ENCODE data around the gene PSMB11. TPM values are rescaled to one million over a fixed set of nuclear protein-coding genes. Genes with fewer than 3 reads are reported as not detected.
"Not testable (repeated sequence)": the region's sequence is repeated elsewhere in the genome, so short reads cannot be mapped to it uniquely, and the experiment has no call there.

PSMB11 gene
- polyA plus RNA-seq, 1 donor from 2014 or later: not detected

DNA sequence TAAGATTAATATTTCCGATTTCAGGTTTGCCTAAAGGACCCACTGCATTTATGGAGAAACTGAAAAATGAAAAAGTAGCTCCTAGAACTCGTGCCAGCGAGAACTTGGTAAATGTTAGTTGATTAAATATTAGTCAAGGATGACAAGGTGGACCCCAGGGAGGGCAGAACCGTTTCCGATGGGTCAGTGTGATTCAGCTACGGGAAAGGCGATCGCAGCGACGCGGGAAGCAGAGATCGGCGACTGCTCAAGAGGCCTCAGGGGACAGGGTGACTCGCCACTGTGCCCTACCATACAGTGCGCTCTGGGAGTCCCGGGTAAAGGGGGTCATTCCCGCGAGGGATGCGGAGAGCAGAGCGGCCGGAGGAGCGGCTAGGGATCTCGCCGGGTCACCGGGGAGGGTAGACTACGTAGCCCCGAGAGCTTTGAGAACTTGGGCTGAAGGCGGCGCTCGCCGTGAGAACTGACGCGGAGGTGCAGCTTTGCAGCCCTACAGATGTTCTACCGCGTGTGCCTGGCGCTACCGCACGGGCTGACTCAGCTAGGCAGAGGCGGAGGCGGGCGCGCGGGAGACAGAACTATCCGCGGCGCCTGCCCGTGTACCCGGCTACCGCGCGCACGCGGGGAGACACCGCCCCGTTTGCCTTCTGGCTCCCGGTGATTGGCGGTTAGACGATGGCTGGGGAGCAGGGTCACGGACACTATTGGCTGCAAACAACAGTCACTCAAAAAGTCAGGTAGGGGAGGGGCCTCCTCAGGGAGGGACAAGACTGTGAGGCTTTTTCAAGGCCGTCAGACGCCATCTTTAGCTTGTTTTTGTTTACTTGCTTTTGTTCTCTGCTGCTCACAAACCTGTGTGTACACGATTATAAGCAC is 35.2 kb upstream of the PSMB11 start:
- Mint-ChIP-seq H3K4me1 (peaks cover 17 to 26% (median 26%) of the 10 kb centered on the region in 3 donors), H3K4me3 (peak overlapping the region; percentile 96 to 99 (median 97)), H3K27ac (peak overlapping the region; percentile 75 to 98 (median 98)), H3K9me3 (no peaks in the 10 kb centered on the region), H3K27me3 (no peaks in the 10 kb centered on the region), H3K36me3 (peaks cover 2% of the 10 kb centered on the region)

DNA sequence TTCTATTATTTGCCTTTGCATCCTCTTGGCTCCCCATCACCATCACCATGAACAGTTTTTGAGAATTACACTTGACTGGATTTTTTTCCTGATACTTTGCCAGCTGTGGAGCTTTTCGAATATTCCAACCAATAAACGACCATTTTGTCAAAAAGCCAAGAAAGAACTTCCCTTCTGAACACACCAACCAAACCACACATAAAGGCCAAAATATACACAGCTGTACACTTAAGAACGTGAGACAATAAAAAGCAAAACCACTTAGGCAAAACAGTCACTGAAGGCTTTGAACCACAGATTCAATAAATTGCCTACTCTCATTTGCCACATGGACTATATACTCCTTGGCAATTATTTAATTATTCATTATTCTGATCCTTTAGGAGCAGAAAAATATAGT is 33.2 kb upstream of the PSMB11 start:
- H3K9me3 Mint-ChIP-seq: no peaks in the 10 kb centered on the region
- no peaks in the 10 kb centered on the region for H3K27me3 Mint-ChIP-seq
- H3K4me1 Mint-ChIP-seq: peaks cover 17 to 26% (median 22%) of the 10 kb centered on the region in 3 donors
- peaks cover 2% of the 10 kb centered on the region for H3K36me3 Mint-ChIP-seq
- H3K27ac Mint-ChIP-seq: peak overlapping the region in 2 of 3 donors; percentile 62 to 84
- peak overlapping the region; percentile 26 to 96 (median 78) for H3K4me3 Mint-ChIP-seq

DNA sequence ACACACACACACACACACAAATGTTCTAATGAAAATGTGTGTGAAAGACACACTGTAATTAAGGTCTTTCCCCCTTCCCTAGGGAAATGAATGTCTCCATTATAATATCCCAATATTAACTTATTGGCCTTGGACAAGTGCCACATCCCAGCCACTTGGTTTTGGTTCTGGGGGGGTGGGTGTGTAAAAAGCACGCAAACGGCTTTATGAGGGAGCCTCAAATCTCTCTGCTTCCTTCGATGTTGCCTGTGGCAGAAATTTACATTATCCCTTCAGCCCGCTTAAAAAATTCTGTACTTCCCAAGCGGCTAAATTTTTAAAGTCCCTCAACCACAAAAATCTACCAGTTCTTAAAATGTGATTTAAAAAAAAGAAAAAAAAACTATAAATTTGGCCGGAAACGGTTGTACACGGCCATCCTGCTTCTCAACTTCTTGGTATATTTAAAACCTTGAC is 32.5 kb upstream of the PSMB11 start:
- Mint-ChIP-seq H3K9me3 (no peaks in the 10 kb centered on the region), H3K36me3 (peaks cover 2% of the 10 kb centered on the region), H3K27ac (peak overlapping the region; percentile 62 to 98 (median 91)), H3K27me3 (no peaks in the 10 kb centered on the region), H3K4me1 (peaks cover 17 to 26% (median 22%) of the 10 kb centered on the region in 3 donors), H3K4me3 (peak overlapping the region; percentile 81 to 97 (median 93))

DNA sequence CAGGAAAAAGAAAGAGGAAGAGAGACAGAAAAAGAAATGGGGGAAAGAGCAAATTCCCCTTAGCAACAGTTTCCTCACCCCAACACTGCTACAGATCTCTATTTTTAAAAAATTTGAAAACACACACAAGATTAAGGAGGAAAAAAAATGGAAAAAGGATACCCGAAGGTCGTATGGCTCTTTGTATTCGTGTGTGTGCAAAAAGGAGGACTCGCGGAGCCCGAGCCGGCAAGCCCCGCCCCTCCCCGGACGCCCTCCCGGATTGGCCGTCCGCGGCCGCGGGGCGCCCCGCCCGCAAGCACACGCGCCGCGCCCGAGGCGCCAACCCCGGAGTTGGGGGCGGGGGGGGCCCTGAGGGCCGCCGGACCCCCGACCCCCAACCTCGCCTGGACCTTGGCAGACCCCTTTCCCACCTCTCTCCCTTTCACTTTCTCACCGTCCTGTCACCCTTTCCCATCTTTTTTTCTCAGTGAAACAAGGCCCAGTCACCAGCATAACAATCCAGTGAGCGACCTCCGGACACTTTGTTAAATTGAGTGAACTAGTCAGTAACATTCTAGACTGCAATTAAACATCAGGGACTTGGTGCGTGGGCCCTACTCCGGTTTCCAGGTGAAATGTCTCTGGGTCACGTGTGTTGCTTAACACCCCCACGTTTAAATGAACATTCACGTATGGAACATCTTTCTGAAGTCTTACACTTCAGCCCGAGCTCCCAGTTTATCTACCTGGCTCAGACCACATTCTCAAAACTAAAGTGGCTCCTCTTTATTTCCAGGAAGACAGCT is 31.9 kb upstream of the PSMB11 start, which contains the start of gene C14orf93:
Gene C14orf93, minus strand, starts transcription at position 205 of the 788 bp plus-strand sequence. CDS start 11,120 bp downstream, outside the sequence.
- Mint-ChIP-seq H3K4me1 (peaks cover 17 to 26% (median 22%) of the 10 kb centered on the region in 3 donors), H3K36me3 (peaks cover 2% of the 10 kb centered on the region), H3K4me3 (peak within 1 kb of the TSS; percentile 81 to 99 (median 94))

DNA sequence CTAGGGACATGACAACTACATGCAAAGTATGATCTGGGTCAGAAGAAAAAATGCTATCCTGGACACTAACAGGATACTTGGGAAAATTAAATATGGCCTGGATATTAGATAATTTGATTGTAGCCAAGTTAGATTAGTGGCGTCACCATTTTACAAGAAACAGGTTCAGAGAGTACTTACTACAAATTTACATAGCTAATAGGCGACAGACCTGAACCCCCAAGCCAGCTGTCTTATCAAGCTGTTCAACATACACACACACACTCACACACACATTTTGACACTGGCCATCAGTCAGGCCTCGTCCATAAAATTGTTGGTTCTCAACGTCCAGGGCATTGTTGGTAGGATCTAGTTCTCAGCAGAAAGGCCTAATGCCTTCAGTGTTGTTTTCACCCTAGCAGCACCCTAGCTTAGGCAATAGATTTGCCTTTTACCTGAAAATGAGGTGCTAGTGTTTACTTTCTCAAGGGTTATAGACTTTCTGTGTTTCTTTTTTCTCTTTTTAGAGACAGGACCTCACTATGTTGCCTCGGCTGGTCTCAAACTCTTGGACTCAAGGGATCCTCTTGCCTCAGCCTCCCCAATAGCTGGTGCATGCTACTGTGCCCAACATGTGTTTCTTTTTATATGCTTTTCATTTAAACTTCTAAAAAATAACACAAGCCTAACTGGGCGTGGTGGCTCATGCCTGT is 28.8 kb upstream of the PSMB11 start:
- Mint-ChIP-seq H3K4me1 (peaks cover 11 to 16% (median 11%) of the 10 kb centered on the region in 3 donors), H3K27ac (peak overlapping the region in 1 of 3 donors; percentile 58), H3K36me3 (peaks cover 2% of the 10 kb centered on the region), H3K4me3 (peak overlapping the region in 1 of 4 donors; percentile 41), H3K9me3 (no peaks in the 10 kb centered on the region), H3K27me3 (no peaks in the 10 kb centered on the region)

More for the DNA sequence above, 31.9 kb upstream of the PSMB11 start, which contains the start of gene C14orf93:
- Mint-ChIP-seq H3K27ac (peak within 1 kb of the TSS; percentile 62 to 98 (median 95)), H3K27me3 (no peaks in the 10 kb centered on the region), H3K9me3 (no peaks in the 10 kb centered on the region)

DNA sequence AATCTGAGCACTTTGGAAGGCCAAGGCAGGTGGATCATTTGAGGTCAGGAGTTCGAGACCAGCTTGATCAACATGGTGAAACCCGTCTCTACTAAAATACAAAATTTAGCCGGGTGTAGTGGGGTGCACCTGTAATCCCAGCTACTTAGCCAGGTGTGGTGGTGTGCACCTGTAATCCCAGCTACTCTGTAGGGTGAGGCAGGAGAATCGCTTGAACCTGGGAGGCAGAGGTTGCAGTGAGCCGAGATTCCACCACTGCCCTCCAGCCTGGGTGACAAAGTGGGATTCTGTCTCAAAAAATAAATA is 28.3 kb upstream of the PSMB11 start:
- H3K9me3 Mint-ChIP-seq, H3K27ac Mint-ChIP-seq, H3K36me3 Mint-ChIP-seq, H3K27me3 Mint-ChIP-seq: not testable (repeated sequence)
- peak overlapping the region in 1 of 4 donors; percentile 41 for H3K4me3 Mint-ChIP-seq
- peaks cover 6 to 12% (median 10%) of the 10 kb centered on the region in 3 donors for H3K4me1 Mint-ChIP-seq

DNA sequence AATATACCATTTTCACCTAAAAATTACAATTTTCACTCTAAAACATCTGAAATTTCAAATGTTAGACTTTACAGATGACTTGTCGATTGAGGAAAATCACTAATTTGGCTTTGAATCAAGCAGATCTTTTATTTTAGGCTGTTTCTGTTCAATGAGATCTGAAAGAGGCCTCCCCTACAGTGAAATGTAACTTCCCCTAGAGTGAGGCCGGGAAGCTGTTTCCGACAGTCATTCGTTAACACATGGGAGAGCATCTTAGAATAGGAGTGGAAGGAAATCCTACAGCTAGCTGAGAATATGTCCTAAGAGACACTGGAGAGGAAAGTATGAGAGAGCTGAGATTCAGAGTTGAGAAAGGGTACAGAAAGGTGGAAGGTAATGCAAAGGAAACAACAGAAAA is 26.4 kb upstream of the PSMB11 start:
- H3K9me3 Mint-ChIP-seq: no peaks in the 10 kb centered on the region
- no peaks in the 10 kb centered on the region for H3K27me3 Mint-ChIP-seq
- H3K4me3 Mint-ChIP-seq: no peak overlapping the region
- H3K4me1 Mint-ChIP-seq: peaks cover 0 to 4% (median 2%) of the 10 kb centered on the region in 3 donors
- H3K27ac Mint-ChIP-seq: no peak overlapping the region
- peaks cover 2% of the 10 kb centered on the region for H3K36me3 Mint-ChIP-seq

DNA sequence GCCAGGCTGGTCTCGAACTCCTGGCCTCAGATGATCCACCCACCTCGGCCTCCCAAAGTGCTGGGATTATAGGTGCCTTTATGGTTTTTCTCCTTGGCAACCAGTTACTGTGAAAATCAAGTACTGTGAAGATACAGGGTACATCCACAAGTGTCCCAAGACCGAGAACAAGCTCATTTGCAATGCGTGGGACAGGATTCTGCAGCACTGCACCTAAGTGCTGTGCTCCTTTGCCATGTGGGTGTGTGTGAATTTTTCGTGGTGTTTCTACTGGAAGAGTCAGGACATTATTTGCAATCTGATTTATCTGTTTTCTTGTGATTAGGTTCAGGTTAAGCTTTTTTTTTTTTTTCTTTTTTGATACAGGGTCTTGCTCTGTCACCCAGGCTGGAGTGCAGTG is 24.9 kb upstream of the PSMB11 start:
- no peak overlapping the region for H3K4me3 Mint-ChIP-seq
- H3K27ac Mint-ChIP-seq: no peak overlapping the region

DNA sequence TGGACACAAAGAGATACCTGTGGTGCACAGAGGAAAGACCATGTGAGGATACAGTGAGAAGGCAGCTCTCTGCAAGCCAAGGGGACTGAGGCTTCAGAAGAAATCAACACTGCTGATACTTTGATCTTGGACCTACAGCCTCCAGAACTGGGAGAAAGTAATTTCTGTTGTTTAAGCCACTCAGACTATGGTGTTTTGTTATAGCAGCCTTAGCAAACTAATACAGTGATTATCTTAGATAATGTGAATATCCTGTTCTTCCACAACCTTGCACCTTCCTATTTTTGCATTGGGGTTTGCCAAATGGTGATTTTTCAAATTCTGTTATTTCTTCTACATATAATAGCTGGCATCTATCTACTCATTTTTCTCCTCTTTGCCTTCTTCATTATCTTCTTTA is 23.9 kb upstream of the PSMB11 start:
- H3K36me3 Mint-ChIP-seq: peaks cover 3% of the 10 kb centered on the region
- no peak overlapping the region for H3K27ac Mint-ChIP-seq
- no peak overlapping the region for H3K4me3 Mint-ChIP-seq
- H3K27me3 Mint-ChIP-seq: no peaks in the 10 kb centered on the region
- peaks cover 0 to 5% (median 4%) of the 10 kb centered on the region in 3 donors for H3K4me1 Mint-ChIP-seq
- no peaks in the 10 kb centered on the region for H3K9me3 Mint-ChIP-seq

More for the DNA sequence above, 24.9 kb upstream of the PSMB11 start:
- H3K36me3 Mint-ChIP-seq: peaks cover 3% of the 10 kb centered on the region
- H3K27me3 Mint-ChIP-seq: no peaks in the 10 kb centered on the region
- H3K9me3 Mint-ChIP-seq: no peaks in the 10 kb centered on the region
- H3K4me1 Mint-ChIP-seq: peaks cover 0 to 5% (median 2%) of the 10 kb centered on the region in 3 donors

DNA sequence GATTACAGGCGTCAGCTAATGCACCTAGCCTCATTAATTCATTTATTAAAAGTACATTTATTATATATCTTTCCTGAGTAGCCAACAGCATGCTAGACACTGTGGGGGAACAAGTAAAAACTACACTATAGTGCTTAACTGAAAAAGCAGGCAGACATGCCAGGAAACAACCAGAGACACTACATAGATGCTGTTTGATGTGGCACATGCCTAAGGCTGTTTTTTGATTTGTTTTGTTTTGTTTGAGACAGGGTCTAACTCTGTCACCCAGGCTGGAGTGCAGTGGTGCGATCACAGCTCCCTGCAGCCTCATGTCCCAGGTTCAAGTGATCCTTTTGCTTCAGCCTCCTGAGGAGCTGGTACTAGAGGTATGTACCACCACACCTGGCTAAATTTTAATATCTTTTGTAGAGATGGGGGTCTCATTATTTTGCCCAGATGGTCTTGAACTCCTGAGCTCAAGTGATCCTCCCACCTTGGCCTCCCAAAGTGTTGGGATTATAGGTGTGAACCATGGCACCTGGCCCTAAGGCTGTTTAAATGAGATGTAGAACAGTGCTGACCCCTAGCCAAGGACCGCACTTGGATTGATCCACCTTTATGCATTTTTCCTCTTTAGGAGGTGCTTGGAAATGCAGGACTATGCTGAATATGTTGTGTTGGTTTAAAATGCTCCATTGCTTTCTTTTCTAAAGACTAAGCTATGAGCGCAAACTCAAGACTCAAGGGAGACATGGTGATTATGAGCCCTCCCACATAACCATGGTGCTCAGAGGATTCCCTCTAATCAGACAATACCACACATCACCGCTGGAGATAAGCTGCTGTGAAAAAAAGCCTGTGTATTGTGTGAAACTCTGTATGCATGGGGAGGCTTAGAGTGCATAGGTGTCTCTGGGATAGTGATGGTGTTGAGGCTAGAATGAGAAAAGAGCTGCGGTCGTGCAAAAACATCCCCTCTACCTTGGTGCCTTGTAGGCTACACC is 21.6 kb upstream of the PSMB11 start:
- Mint-ChIP-seq H3K27me3 (no peaks in the 10 kb centered on the region), H3K4me1 (peaks cover 0 to 5% (median 4%) of the 10 kb centered on the region in 3 donors), H3K27ac (no peak overlapping the region), H3K4me3 (no peak overlapping the region), H3K9me3 (no peaks in the 10 kb centered on the region), H3K36me3 (peaks cover 3% of the 10 kb centered on the region)

DNA sequence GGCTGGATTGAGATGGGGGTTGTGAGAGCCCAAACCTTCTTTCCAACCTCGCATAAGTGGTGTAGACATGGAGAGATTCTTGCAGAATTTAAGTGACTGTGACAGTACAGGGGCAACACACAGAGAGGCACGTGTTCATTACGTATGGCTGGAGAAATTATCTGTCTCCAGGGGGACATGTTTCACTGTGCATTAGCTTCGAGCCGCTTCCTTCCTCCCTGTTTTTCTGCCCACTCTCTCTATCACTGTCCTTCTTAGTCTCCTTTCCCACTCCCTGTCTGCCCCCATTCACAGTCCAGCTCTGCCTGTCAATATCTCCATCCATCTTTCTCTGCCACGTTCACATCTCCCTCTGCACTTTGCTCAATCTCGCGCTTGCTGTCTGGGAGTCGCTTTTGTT is 20.6 kb upstream of the PSMB11 start:
- no peaks in the 10 kb centered on the region for H3K27me3 Mint-ChIP-seq
- H3K36me3 Mint-ChIP-seq: peaks cover 5% of the 10 kb centered on the region
- H3K4me3 Mint-ChIP-seq: no peak overlapping the region
- no peaks in the 10 kb centered on the region for H3K9me3 Mint-ChIP-seq
- H3K27ac Mint-ChIP-seq: no peak overlapping the region
- peaks cover 0 to 5% (median 2%) of the 10 kb centered on the region in 3 donors for H3K4me1 Mint-ChIP-seq

DNA sequence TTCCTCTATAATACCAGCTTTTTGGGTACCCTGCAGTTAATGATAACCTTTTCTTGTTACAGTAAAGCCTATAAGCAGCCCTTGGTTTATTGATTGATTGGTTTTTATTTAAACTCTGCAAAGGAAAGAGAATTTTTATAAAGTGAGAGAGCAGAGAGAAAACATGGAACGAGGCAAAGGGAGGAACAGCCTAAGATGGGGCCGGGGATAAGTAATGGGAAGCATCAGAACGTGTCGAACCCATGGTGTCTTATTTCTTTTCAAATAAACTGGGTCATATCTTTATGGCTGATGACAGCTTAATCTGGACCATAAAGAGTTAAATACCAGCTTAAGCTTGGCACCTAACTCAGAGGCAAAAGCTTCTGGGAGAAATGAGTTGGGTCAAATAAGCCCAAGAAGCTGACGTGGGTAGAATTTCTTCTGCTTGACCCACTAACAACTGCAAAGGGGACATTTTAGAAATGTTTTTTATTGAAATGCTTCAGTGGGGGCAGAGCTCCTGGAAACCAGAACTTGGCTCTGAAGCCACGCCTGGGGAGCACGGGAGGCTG is 20.0 kb upstream of the PSMB11 start:
- H3K36me3 Mint-ChIP-seq: peaks cover 5% of the 10 kb centered on the region
- H3K27ac Mint-ChIP-seq: no peak overlapping the region
- H3K4me1 Mint-ChIP-seq: peaks cover 0 to 5% (median 2%) of the 10 kb centered on the region in 3 donors
- no peak overlapping the region for H3K4me3 Mint-ChIP-seq
- H3K27me3 Mint-ChIP-seq: no peaks in the 10 kb centered on the region
- no peaks in the 10 kb centered on the region for H3K9me3 Mint-ChIP-seq

DNA sequence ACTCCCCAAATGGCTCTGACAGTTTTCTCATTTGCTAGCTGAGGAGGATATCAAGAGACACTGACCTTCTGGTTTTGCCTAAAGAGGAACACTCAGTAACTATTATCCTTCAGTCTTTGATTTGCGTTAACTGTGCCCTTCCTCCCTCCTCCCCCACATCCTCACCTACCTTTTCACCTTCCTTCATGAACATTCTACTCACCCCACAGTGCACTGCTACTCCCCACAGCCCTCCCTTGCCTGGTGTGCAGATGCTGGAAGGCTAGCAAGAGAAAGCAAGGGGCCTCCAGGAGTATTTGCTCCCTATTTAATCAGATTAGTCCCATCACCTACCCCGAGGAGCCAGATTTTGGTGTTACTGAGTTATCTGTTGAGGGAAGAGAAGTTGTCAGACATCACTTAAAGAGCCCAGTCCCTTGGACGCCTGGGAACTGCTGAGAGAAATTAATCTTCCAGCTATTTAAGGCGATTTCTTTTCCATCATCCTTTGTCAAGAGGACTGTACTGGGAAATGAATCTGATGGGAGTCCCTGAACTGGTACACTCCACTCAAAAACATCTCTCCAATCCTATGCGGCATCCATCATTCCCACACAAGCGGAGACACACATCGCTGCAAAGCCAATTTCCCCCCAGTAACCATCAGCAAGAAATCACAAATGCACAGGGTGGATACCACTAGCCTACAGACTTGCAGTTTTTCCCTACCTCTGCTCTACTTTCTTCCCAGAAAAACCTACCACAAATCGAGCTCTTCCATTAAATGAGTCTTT is 18.8 kb upstream of the PSMB11 start:
- H3K9me3 Mint-ChIP-seq: no peaks in the 10 kb centered on the region
- H3K27ac Mint-ChIP-seq: peak overlapping the region in 2 of 3 donors; percentile 24 to 43
- no peak overlapping the region for H3K4me3 Mint-ChIP-seq
- no peaks in the 10 kb centered on the region for H3K27me3 Mint-ChIP-seq
- peaks cover 7% of the 10 kb centered on the region for H3K36me3 Mint-ChIP-seq
- H3K4me1 Mint-ChIP-seq: peaks cover 0 to 6% (median 4%) of the 10 kb centered on the region in 3 donors
